SU-DHL-6 (cell line): Measurements from ENCODE around the gene DAPK1.

Experiments
- H2AFZ ChIP-seq: fragments of 200-600 bp; sonication (generic); 2 replicates; pipeline ENCODE4 v1.6.1; 2014; ENCODE audit warnings: low read depth, mild to moderate bottlenecking, moderate library complexity, mixed read lengths, antibody characterized with exemption, low read length; ENCODE audit not compliant: severe bottlenecking
- H3F3A ChIP-seq: fragments of 200-600 bp; shearing (Covaris generic); 2 replicates; pipeline ENCODE4 v1.6.0; 2016; ENCODE audit warnings: antibody characterized with exemption, mild to moderate bottlenecking; ENCODE audit not compliant: insufficient read depth
- H3K27ac ChIP-seq: fragments of 200-600 bp; sonication (generic); 2 replicates; pipeline ENCODE4 v1.5.1; 2016; ENCODE audit warnings: low read depth, mild to moderate bottlenecking, low read length, moderate library complexity, mixed read lengths
- H3K27me3 ChIP-seq: fragments of 200-600 bp; sonication (generic), shearing (Covaris generic); 2 replicates; pipeline ENCODE4 v1.6.0; 2014; ENCODE audit warnings: mild to moderate bottlenecking, low read length
- H3K36me3 ChIP-seq: fragments of 200-600 bp; sonication (generic); 2 replicates; pipeline ENCODE4 v1.6.1; 2014; ENCODE audit warnings: mild to moderate bottlenecking, low read length, mixed read lengths
- H3K4me2 ChIP-seq: fragments of 300-600, 200-600 bp; shearing (Covaris generic), sonication (generic); 2 replicates; pipeline ENCODE4 v1.6.0; 2014; ENCODE audit warnings: low read length, low read depth, mild to moderate bottlenecking; ENCODE audit not compliant: poor library complexity, severe bottlenecking
- H3K4me3 ChIP-seq: fragments of 200-600 bp; sonication (generic); 2 replicates; pipeline ENCODE4 v1.5.1; 2014; ENCODE audit warnings: antibody characterized with exemption, low read length, mild to moderate bottlenecking, mixed read lengths; ENCODE audit not compliant: insufficient read depth, poor library complexity, severe bottlenecking
- H3K79me2 ChIP-seq: fragments of 200-600 bp; sonication (generic); 2 replicates; pipeline ENCODE4 v1.6.1; 2014; ENCODE audit warnings: mild to moderate bottlenecking, low read length, moderate library complexity; ENCODE audit not compliant: insufficient read depth
- H3K9ac ChIP-seq: fragments of 200-600 bp; sonication (generic); 2 replicates; pipeline ENCODE4 v1.7.0; 2014; ENCODE audit warnings: mild to moderate bottlenecking, low read length
- H3K9me2 ChIP-seq: fragments of 200-600 bp; sonication (generic); replicated peaks from 2 replicates; pipeline ENCODE4 v1.6.1; 2014; ENCODE audit warnings: low read length; ENCODE audit not compliant: insufficient read depth
- H3K9me3 ChIP-seq: fragments of 200-600 bp; sonication (generic); 2 replicates; pipeline ENCODE4 v1.6.1; 2014; ENCODE audit warnings: low read length, mixed read lengths; ENCODE audit not compliant: insufficient read depth
- H4K20me1 ChIP-seq: fragments of 200-600 bp; sonication (generic); 2 replicates; pipeline ENCODE4 v1.6.1; 2014; ENCODE audit warnings: low read depth, mild to moderate bottlenecking, antibody characterized with exemption, low read length, moderate library complexity, mixed read lengths
- EZH2phosphoT487 ChIP-seq: fragments of 200-600 bp; sonication (generic), shearing (Covaris generic); conservative IDR thresholded peaks from 2 replicates; pipeline ENCODE4 v1.6.1; 2018; ENCODE audit warnings: mild to moderate bottlenecking, antibody characterized with exemption, low read length, moderate library complexity, mixed read lengths
- TF ChIP-seq, protein P1 (sequence below): fragments of 200-600 bp; sonication (generic); IDR thresholded peaks from one replicate; pipeline ENCODE4 v1.5.1; 2017; ENCODE audit warnings: antibody characterized with exemption, mild to moderate bottlenecking, low read length, moderate library complexity; ENCODE audit not compliant: insufficient read depth, poor library complexity, severe bottlenecking

DAPK1 gene

DNA sequence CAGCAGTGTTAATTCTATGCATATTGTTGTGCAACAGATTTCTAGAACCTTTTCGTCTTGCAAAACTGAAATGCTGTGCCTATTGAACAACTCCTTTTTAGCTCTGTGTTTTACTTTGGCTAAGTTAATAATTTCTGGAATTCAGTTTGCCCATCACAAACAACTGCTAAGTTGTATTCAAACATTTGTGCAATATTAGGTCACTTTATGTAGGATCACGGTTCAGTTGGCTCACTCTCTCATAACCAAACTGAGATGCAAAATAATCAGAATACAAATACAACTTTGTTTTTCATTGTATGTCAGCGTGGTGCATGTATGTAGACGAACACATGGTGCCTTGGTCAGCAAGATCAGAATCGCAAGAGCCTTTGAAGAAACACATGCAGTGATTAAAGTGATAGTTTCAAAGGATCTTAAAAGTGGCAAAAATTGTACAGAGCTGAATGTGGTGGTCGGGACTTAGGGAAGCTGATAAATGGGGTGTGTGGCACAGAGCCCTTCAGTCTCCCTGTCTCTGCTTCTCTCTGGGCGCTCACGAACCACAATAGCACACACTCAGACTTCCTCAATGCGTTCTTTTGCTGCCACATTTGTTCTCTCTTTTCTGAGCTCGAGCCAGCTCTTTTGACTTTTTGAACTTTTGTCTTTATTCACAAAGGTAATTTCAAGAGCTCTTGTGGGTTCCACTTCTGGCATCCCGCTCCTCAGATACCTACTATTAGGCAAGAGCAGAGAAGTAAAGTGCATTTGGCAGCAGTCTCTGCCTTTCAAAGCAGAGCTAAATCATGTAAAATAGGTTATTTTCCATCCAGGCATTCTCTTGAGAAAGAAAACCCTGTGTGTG, 115.8 kb downstream of the DAPK1 start:
- Histone ChIP-seq H3K9ac (no peak overlapping the region), H3F3A (no peaks in the 10 kb centered on the region)
- TF ChIP-seq, protein P1, sequence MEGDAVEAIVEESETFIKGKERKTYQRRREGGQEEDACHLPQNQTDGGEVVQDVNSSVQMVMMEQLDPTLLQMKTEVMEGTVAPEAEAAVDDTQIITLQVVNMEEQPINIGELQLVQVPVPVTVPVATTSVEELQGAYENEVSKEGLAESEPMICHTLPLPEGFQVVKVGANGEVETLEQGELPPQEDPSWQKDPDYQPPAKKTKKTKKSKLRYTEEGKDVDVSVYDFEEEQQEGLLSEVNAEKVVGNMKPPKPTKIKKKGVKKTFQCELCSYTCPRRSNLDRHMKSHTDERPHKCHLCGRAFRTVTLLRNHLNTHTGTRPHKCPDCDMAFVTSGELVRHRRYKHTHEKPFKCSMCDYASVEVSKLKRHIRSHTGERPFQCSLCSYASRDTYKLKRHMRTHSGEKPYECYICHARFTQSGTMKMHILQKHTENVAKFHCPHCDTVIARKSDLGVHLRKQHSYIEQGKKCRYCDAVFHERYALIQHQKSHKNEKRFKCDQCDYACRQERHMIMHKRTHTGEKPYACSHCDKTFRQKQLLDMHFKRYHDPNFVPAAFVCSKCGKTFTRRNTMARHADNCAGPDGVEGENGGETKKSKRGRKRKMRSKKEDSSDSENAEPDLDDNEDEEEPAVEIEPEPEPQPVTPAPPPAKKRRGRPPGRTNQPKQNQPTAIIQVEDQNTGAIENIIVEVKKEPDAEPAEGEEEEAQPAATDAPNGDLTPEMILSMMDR = no peak
- no peak for TF ChIP-seq EZH2phosphoT487

DNA sequence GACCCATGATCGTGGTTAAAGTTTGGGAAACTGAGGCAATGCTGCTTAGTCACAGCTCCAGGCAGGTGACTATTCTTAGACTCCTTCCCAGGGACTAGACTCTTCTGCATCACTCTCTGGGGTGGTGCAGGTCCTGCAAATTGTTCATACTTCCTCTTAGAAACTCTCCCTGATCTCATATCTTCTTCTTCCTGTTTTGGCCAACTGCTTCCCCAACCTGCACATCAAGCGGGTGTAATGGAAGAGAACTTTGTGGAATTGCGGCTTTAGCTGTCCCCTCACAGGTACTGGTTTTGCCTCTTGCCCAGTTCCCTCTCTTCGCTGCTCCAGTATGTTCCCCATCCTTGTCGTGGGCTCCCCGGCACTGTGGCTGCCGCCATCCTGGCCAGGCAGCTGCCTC, 116.7 kb downstream of the DAPK1 start:
- Histone ChIP-seq H3K79me2 (no peaks in the 10 kb centered on the region), H3K9ac (no peak overlapping the region), H3K4me2 (no peak overlapping the region), H3K27me3 (no peaks in the 10 kb centered on the region), H4K20me1 (no peaks in the 10 kb centered on the region), H3K36me3 (no peaks in the 10 kb centered on the region), H2AFZ (no peak overlapping the region), H3K4me3 (no peak overlapping the region), H3F3A (no peaks in the 10 kb centered on the region), H3K27ac (no peak overlapping the region), H3K9me2 (no peaks in the 10 kb centered on the region), H3K9me3 (no peaks in the 10 kb centered on the region)
- no peak for TF ChIP-seq EZH2phosphoT487
- TF ChIP-seq, protein P1 = no peak

More for the DNA sequence above, 115.8 kb downstream of the DAPK1 start:
- Histone ChIP-seq H3K4me3 (no peak overlapping the region), H3K9me3 (no peaks in the 10 kb centered on the region), H3K79me2 (no peaks in the 10 kb centered on the region), H4K20me1 (no peaks in the 10 kb centered on the region), H3K27me3 (no peaks in the 10 kb centered on the region), H3K9me2 (no peaks in the 10 kb centered on the region), H3K4me2 (no peak overlapping the region), H3K27ac (no peak overlapping the region), H2AFZ (no peak overlapping the region), H3K36me3 (no peaks in the 10 kb centered on the region)

DNA sequence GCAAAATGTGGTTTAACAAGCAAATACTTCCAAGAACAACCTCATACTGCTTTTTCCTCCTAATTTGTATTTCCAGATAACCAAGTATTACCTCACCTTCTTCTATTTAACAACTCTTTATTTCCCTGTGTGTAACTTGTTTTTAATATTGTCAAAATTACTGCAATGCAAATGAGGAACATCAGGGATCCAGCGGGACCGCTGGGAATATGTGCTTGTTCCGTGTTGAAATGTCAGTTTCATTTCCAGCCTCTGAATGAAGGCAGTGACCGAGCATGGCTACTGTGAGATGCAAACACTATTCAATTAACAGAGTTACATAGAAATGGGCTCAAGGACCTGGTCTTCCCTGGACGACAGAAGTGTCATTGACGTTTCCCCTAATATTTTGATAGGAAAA, 117.5 kb downstream of the DAPK1 start:
- no peak overlapping the region for H3K9ac ChIP-seq
- H3K27ac ChIP-seq = no peak overlapping the region
- no peak for TF ChIP-seq EZH2phosphoT487
- TF ChIP-seq, protein P1 = no peak
- no peaks in the 10 kb centered on the region for H3K36me3 ChIP-seq
- no peak overlapping the region for H3K4me2 ChIP-seq
- no peak overlapping the region for H2AFZ ChIP-seq
- no peaks in the 10 kb centered on the region for H3K9me3 ChIP-seq
- H3K9me2 ChIP-seq = no peaks in the 10 kb centered on the region
- no peaks in the 10 kb centered on the region for H3F3A ChIP-seq
- no peak overlapping the region for H3K4me3 ChIP-seq
- no peaks in the 10 kb centered on the region for H4K20me1 ChIP-seq
- H3K79me2 ChIP-seq = no peaks in the 10 kb centered on the region
- no peaks in the 10 kb centered on the region for H3K27me3 ChIP-seq
